Fibroblast of pulmonary artery (primary cell): ENCODE measurements around the gene AKR1D1.
"Not testable (repeated sequence)": the region's sequence is repeated elsewhere in the genome, so short reads cannot be mapped to it uniquely, and the experiment has no call there.

Experiments used
- DNase-seq: peaks from one replicate; pipeline ENCODE4 v3.0.0-alpha.2; 2010; ENCODE audit warnings: low read depth
- H3K4me3 ChIP-seq: replicated peaks from 2 replicates; pipeline ENCODE4 v1.5.1; 2011; ENCODE audit warnings: low read depth, mild to moderate bottlenecking, control low read depth, low read length, moderate library complexity
- TF ChIP-seq, protein P1 (sequence below): IDR thresholded peaks from 2 replicates; pipeline ENCODE4 v1.5.1; 2011; ENCODE audit warnings: mild to moderate bottlenecking, control low read depth, low read length, inconsistent platforms; ENCODE audit errors: missing control alignments

The AKR1D1 gene

DNA sequence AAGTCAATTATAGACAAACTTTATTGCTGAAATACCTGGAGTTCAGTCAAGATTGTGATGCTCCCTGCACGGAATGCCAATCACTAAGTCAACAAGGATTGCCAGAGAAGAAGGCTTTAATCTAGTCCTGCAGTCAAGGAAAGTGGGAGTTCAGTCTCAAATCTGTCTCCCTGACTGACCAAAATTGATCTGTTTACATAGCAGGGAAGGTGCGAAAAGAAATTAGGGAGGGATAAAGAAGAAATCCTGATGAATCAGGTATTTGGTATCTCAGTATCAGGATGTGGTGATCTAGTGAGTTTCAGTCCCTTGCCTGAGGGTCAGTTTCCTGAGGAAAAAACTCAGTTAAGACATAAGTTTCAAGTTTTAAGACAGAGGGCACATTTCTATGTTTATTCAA is 2.1 kb upstream of the AKR1D1 start:
- H3K4me3 ChIP-seq = no peak overlapping the region
- TF ChIP-seq, protein P1, sequence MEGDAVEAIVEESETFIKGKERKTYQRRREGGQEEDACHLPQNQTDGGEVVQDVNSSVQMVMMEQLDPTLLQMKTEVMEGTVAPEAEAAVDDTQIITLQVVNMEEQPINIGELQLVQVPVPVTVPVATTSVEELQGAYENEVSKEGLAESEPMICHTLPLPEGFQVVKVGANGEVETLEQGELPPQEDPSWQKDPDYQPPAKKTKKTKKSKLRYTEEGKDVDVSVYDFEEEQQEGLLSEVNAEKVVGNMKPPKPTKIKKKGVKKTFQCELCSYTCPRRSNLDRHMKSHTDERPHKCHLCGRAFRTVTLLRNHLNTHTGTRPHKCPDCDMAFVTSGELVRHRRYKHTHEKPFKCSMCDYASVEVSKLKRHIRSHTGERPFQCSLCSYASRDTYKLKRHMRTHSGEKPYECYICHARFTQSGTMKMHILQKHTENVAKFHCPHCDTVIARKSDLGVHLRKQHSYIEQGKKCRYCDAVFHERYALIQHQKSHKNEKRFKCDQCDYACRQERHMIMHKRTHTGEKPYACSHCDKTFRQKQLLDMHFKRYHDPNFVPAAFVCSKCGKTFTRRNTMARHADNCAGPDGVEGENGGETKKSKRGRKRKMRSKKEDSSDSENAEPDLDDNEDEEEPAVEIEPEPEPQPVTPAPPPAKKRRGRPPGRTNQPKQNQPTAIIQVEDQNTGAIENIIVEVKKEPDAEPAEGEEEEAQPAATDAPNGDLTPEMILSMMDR = no peak
- no peak for DNase-seq

DNA sequence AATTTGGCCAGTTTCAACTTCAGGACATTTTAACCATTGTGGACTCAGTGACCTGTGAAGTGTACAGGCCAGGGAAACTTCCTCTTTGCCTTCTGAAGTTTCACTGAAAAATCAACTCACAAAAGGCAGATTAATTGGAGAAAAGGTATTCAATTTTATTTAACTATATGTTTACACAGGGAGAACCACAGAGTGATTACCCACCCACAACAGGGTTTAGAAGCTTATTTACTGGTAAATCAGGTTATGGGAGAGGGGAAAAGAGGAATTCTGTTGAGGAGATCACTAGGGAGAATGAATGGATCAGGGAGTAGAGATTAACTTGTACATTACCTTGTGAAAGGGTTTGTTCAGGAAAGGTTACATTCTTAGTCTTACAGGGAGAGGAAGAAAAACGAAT is 1.7 kb upstream of the AKR1D1 start:
- TF ChIP-seq, protein P1 = no peak
- no peak for DNase-seq
- no peak overlapping the region for H3K4me3 ChIP-seq

DNA sequence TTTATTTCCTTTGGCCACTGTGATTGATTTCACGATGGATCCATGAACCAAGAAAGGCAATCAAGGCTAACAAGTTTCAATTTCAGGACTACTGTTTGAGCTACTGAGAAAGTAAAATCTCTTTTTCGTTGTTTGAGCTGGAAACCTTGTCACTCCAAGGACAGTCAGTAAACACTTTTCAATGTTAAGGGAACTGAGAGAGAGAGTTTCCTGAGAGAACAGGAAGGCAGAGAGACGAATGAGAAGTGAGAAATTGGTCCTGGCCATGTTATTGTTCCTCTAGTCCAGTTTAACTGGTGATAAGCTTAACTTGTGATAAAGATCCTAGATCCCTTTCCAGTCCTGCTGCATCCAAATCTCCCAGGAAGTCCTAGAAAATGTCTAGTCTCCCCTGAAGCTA is 909 bp upstream of the AKR1D1 start:
- no peak overlapping the region for H3K4me3 ChIP-seq
- no peak for DNase-seq
- TF ChIP-seq, protein P1 = no peak

DNA sequence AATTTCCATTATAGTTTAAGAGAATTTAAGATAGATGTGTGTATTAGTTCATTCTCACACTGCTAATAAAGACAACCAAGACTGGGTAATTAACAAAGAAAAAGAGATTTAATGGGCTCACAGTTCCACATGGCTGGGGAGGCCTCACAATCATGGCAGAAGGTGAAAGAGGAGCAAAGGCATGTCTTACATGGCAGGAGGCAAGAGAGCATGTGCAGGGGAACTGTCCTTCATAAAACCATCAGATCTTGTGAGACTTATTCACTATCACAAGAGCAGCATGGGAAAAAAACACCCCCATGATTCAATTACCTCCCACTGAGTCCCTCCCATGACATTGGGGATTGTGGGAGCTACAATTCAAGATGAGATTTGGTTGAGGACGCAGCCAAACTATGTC is 473 bp upstream of the AKR1D1 start:
- not testable (repeated sequence) for DNase-seq, H3K4me3 ChIP-seq

DNA sequence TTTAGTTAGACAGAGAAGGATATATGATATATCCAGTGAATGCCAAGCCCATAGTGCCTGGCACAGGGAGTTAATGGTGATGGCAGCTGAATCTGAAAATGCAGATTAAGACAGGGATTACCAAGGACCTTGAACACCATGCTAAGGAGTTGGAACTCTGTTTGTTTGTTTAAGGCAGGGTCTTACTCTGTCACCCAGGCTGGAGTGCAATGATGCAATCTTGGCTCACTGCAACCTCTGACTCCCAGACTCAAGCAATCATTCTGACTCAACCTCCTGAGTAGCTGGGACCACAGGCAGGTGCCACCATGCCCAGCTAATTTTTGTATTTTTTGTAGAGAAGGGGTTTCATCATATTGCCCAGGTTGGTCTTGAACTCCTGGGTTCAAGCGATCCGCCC is 1.6 kb downstream of the AKR1D1 start:
- TF ChIP-seq, protein P1 = no peak
- no peak overlapping the region for H3K4me3 ChIP-seq
- DNase-seq = peak; percentile 17

DNA sequence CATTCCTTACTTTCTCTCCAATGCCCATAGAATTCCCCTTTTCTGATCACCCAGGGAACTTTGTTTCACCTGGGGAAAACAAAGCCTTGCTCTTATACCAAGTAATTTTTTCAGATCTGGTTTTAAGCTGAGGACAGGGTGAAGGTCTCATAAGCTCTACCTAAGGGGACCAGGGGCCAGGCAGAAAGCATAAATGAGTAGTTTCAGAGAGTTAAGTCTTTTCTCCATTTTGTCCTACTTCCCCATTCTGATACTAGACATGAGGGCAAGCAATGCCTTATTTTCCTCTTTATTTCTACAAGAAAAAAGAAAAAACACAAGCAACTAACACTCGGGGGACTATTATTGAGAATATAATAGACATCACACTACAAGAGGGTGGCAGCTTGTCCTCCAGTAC is 2.9 kb downstream of the AKR1D1 start:
- DNase-seq = no peak
- no peak overlapping the region for H3K4me3 ChIP-seq
- TF ChIP-seq, protein P1 = no peak

DNA sequence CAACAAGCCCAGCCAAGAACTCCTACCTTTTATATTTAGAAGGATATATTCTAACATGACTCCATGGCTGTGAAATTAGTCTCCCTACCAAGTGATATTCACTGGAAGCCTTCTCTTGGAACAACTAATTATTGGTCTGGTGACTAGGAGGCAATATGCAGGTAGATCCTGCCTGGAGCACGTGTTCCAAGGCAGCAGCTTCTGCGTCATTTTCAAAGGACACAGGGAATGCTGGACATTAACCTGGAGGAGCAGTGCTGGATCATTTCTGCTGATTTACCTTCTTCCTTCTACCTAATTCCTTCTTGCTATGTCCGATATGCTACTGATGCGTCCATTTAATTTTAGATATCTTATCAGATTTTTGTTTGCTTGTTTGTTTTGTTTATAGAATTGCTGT is 5.6 kb downstream of the AKR1D1 start:
- DNase-seq = no peak
- H3K4me3 ChIP-seq = no peak overlapping the region
- TF ChIP-seq, protein P1 = no peak

DNA sequence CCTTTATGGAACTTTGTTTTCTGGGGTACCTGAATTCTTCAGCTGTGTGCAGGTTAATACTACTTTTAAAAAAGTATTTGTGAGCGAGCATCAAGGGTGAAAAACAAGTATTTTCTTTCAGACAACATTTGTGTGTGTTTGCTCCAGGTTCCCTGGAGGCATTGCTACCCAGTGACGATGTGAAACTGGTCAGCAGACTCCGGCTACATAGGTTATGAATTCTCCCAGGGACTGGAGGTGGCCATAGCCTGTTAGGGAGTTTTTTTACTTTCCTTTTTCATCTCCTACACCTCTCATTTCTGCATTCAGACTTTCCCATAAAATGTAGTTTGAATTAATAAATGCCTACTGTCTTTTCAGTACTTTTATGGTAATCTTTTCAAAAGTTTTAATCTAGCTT is 7.6 kb downstream of the AKR1D1 start:
- TF ChIP-seq, protein P1 = no peak
- DNase-seq = no peak

More for the DNA sequence above, 7.6 kb downstream of the AKR1D1 start:
- H3K4me3 ChIP-seq = no peak overlapping the region
